Smooth muscle cell (in vitro differentiated cells): ENCODE measurements around the gene ZNF700. TPM values are rescaled to one million over a fixed set of nuclear protein-coding genes. Genes with fewer than 3 reads are reported as not detected.
A peak's percentile ranks its signal among the peaks of the same experiment; 100 is the strongest.
"Not testable (repeated sequence)": the region's sequence is repeated elsewhere in the genome, so short reads cannot be mapped to it uniquely, and the experiment has no call there.

Source experiments
- DNase-seq: peaks from one replicate; lab custom pipeline; 2025; ENCODE audit not compliant: unreplicated experiment; lab: John Stamatoyannopoulos, UW
- H2AFZ ChIP-seq: fragments of 200-600 bp; sonication (generic); 2 replicates; pipeline ENCODE4 v1.6.0; 2016; ENCODE audit warnings: antibody characterized with exemption, low read depth, mild to moderate bottlenecking
- H3F3A ChIP-seq: fragments of 200-600 bp; sonication (generic); 2 replicates; pipeline ENCODE4 v1.6.0; 2017; ENCODE audit warnings: antibody characterized with exemption, low read depth
- H3K27ac ChIP-seq: fragments of 200-600 bp; sonication (generic); 2 replicates; pipeline ENCODE4 v1.5.1; 2016; ENCODE audit warnings: low read depth, mild to moderate bottlenecking
- H3K27me3 ChIP-seq: fragments of 200-600 bp; sonication (generic); 2 replicates; pipeline ENCODE4 v1.6.1; 2016; ENCODE audit warnings: low read depth, mild to moderate bottlenecking
- H3K36me3 ChIP-seq: fragments of 200-600 bp; sonication (generic); 2 replicates; pipeline ENCODE4 v1.5.1; 2016; ENCODE audit warnings: low read depth
- H3K4me1 ChIP-seq: fragments of 200-600 bp; sonication (generic); 2 replicates; pipeline ENCODE4 v1.5.1; 2016; ENCODE audit warnings: low read depth
- H3K4me2 ChIP-seq: fragments of 200-600 bp; sonication (generic); 2 replicates; pipeline ENCODE4 v1.6.0; 2016; ENCODE audit warnings: mild to moderate bottlenecking
- H3K4me3 ChIP-seq: fragments of 200-600 bp; sonication (generic); 2 replicates; pipeline ENCODE4 v1.5.1; 2016; ENCODE audit warnings: mild to moderate bottlenecking
- H3K79me2 ChIP-seq: fragments of 200-600 bp; sonication (generic); 2 replicates; pipeline ENCODE4 v1.6.0; 2016; ENCODE audit warnings: low read depth, mild to moderate bottlenecking
- H3K9ac ChIP-seq: fragments of 200-600 bp; sonication (generic); 2 replicates; pipeline ENCODE4 v1.6.0; 2016; ENCODE audit warnings: low read depth
- H3K9me3 ChIP-seq: fragments of 200-600 bp; sonication (generic); replicated peaks from 2 replicates; pipeline ENCODE4 v1.5.1; 2016; ENCODE audit warnings: low read depth
- H4K20me1 ChIP-seq: fragments of 200-600 bp; sonication (generic); 2 replicates; pipeline ENCODE4 v1.6.0; 2016; ENCODE audit warnings: low read depth
- WGBS: methylation state at CpG from one replicate; pipeline ENCODE4 v1.1.7; 2016; ENCODE audit warnings: low lambda C conversion rate; 5-methylcytosine and 5-hydroxymethylcytosine counted together
- polyA plus RNA-seq: library from polyadenylated mRNA; unstranded; fragments of >200 nt; fragmentation: Nextera tagmentation; extraction: Ambion mirVana; gene quantifications from 2 replicates; pipeline ENCODE4 v1.2.1, GENCODE V29; 2016
- total RNA-seq: library from RNA; depleted of rRNA; stranded (reverse); fragments of >200 nt; gene quantifications from 2 replicates; pipeline ENCODE4 v1.2.3, GENCODE V29; 2014
- TF ChIP-seq, protein P1 (sequence below): fragments of 200-600 bp; sonication (generic); IDR thresholded peaks from 2 replicates; pipeline ENCODE4 v1.5.1; 2017; ENCODE audit warnings: borderline replicate concordance, mild to moderate bottlenecking, antibody characterized with exemption; ENCODE audit not compliant: insufficient read depth, poor library complexity, severe bottlenecking

ZNF700 gene
- total and polyA plus RNA-seq, 2 experiments from 2014 or later, result 1.2 to 8.3 TPM

DNA sequence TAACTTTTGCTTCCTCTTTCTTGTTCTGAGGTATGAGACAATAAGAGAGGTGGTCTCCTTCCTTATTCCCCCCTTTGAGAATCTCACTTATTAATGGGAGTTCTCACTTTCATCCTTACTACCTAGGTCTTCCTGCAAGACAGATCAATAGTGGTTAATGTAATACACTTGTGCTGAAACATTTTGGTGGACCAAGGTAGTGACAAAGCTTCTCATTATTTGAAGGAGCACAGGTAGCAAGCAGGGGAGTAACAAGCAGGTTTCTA is 17.9 kb downstream of the ZNF700 start:
- no peak overlapping the region for H3K27ac ChIP-seq
- no peaks in the 10 kb centered on the region for H4K20me1 ChIP-seq
- no peak overlapping the region for H3K4me3 ChIP-seq
- no peaks in the 10 kb centered on the region for H3F3A ChIP-seq
- H3K36me3 ChIP-seq, result peaks cover 20% of the 10 kb centered on the region
- no peaks in the 10 kb centered on the region for H3K27me3 ChIP-seq
- no peak overlapping the region for H3K9ac ChIP-seq
- no peak overlapping the region for H2AFZ ChIP-seq
- TF ChIP-seq, protein P1, sequence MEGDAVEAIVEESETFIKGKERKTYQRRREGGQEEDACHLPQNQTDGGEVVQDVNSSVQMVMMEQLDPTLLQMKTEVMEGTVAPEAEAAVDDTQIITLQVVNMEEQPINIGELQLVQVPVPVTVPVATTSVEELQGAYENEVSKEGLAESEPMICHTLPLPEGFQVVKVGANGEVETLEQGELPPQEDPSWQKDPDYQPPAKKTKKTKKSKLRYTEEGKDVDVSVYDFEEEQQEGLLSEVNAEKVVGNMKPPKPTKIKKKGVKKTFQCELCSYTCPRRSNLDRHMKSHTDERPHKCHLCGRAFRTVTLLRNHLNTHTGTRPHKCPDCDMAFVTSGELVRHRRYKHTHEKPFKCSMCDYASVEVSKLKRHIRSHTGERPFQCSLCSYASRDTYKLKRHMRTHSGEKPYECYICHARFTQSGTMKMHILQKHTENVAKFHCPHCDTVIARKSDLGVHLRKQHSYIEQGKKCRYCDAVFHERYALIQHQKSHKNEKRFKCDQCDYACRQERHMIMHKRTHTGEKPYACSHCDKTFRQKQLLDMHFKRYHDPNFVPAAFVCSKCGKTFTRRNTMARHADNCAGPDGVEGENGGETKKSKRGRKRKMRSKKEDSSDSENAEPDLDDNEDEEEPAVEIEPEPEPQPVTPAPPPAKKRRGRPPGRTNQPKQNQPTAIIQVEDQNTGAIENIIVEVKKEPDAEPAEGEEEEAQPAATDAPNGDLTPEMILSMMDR, result no peak
- H3K79me2 ChIP-seq, result peaks cover 26% of the 10 kb centered on the region
- H3K4me2 ChIP-seq, result no peak overlapping the region
- H3K4me1 ChIP-seq, result no peaks in the 10 kb centered on the region
- peaks cover 67% of the 10 kb centered on the region for H3K9me3 ChIP-seq
- DNase-seq, result no peak

DNA sequence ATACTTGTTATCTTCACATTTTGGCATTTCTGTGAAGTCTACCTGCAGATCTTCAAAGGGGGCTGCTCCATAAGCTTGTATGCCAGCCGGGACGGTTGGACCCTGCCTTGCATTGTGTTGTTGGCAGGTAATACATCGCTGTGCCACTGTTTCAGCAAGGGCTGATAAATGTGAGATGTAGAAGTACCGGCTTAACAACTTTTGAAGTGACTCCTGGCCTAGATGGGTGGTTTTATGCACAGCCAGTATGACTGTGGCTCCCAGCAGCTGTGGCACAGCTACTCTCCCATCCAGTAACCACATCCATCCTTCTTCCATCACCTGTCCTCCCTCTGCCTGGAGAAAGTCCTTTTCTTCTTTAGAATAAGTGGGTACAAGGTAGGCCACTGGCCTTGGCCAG is 19.7 kb downstream of the ZNF700 start:
- Histone ChIP-seq H3K4me3 (no peak overlapping the region), H3F3A (peaks cover 13% of the 10 kb centered on the region), H4K20me1 (no peaks in the 10 kb centered on the region), H3K9ac (no peak overlapping the region), H3K4me2 (no peak overlapping the region), H3K27me3 (no peaks in the 10 kb centered on the region), H2AFZ (no peak overlapping the region), H3K4me1 (no peaks in the 10 kb centered on the region), H3K27ac (no peak overlapping the region), H3K79me2 (peaks cover 16% of the 10 kb centered on the region), H3K9me3 (peaks cover 75% of the 10 kb centered on the region), H3K36me3 (peaks cover 37% of the 10 kb centered on the region)
- TF ChIP-seq, protein P1, result no peak
- WGBS, result 93% methylated on average over 4 of the region's 4 CpGs
- no peak for DNase-seq

DNA sequence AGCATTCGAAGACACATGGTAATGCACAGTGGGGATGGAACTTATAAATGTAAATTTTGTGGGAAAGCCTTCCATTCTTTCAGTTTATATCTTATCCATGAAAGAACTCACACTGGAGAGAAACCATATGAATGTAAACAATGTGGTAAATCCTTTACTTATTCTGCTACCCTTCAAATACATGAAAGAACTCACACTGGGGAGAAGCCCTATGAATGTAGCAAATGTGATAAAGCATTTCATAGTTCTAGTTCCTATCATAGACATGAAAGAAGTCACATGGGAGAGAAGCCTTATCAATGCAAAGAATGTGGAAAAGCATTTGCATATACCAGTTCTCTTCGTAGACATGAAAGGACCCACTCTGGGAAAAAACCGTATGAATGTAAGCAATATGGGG is 23.7 kb downstream of the ZNF700 start:
- TF ChIP-seq, protein P1, result no peak
- no peak for DNase-seq

DNA sequence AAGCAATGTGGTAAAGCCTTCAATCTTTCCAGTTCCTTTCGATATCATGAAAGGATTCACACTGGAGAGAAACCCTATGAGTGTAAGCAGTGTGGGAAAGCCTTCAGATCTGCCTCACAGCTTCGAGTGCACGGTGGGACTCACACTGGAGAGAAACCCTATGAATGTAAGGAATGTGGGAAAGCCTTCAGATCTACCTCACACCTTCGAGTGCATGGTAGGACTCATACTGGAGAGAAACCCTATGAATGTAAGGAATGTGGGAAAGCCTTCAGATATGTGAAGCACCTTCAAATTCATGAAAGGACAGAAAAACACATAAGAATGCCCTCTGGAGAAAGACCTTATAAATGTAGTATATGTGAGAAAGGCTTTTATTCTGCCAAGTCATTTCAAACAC is 24.3 kb downstream of the ZNF700 start:
- WGBS, result 97% methylated on average over 4 of the region's 4 CpGs
- Histone ChIP-seq H3K9me3 (peaks cover 87% of the 10 kb centered on the region), H3K27ac (no peak overlapping the region), H3F3A (peaks cover 21% of the 10 kb centered on the region), H4K20me1 (no peaks in the 10 kb centered on the region), H3K4me3 (peak overlapping the region; percentile 24), H2AFZ (no peak overlapping the region), H3K36me3 (peaks cover 67% of the 10 kb centered on the region), H3K27me3 (no peaks in the 10 kb centered on the region), H3K79me2 (peaks cover 2% of the 10 kb centered on the region), H3K9ac (no peak overlapping the region), H3K4me2 (no peak overlapping the region), H3K4me1 (no peaks in the 10 kb centered on the region)
- no peak for DNase-seq
- TF ChIP-seq, protein P1, result no peak

More for the DNA sequence above, 23.7 kb downstream of the ZNF700 start:
- Histone ChIP-seq H3K4me3 (no peak overlapping the region), H3K9ac (no peak overlapping the region), H3K79me2 (peaks cover 2% of the 10 kb centered on the region), H4K20me1 (no peaks in the 10 kb centered on the region), H3K9me3 (peaks cover 85% of the 10 kb centered on the region), H3K27ac (no peak overlapping the region), H3K27me3 (no peaks in the 10 kb centered on the region), H3F3A (peaks cover 21% of the 10 kb centered on the region), H3K4me1 (no peaks in the 10 kb centered on the region), H3K36me3 (peaks cover 62% of the 10 kb centered on the region), H2AFZ (no peak overlapping the region), H3K4me2 (no peak overlapping the region)
- WGBS, result 100% methylated on average over 3 of the region's 3 CpGs

DNA sequence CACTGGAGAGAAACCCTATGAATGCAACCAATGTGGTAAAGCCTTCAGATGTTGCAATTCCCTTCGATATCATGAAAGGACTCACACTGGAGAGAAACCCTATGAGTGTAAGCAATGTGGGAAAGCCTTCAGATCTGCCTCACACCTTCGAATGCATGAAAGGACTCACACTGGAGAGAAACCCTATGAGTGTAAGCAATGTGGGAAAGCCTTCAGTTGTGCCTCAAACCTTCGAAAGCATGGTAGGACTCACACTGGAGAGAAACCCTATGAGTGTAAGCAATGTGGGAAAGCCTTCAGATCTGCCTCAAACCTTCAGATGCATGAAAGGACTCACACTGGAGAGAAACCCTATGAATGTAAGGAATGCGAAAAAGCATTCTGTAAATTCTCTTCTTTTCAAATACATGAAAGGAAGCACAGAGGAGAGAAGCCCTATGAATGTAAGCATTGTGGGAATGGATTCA is 24.7 kb downstream of the ZNF700 start:
- H2AFZ ChIP-seq, H4K20me1 ChIP-seq, H3K27ac ChIP-seq, DNase-seq, H3K4me2 ChIP-seq, H3K9ac ChIP-seq, H3K27me3 ChIP-seq, H3K4me1 ChIP-seq, H3K79me2 ChIP-seq: not testable (repeated sequence)
- Histone ChIP-seq H3K36me3 (peaks cover 67% of the 10 kb centered on the region), H3K4me3 (peak overlapping the region; percentile 24), H3K9me3 (peaks cover 84% of the 10 kb centered on the region), H3F3A (peaks cover 21% of the 10 kb centered on the region)
- 93% methylated on average over 4 of the region's 4 CpGs for WGBS
